Measurements from ENCODE around the gene NDUFAF2.

Gene NDUFAF2

DNA sequence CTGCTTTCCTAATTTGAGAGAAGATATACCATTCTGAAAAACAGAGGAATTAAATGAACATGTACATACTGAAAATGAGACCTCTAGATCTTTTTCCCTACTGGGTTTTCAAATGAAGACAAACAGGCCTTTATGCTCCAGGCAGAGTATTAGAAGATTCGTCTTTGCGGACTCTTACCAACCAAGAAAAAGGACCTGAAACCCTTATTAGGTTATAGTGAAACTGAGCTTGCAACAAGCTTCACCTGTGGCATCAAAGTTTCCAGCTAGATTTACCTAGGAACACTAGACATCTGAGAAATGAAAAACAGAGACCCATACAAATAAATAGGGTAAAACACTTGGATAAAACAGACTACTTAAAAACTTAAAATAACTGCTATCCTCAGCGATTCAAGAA is 171.0 kb downstream of the NDUFAF2 start:
- no peak for DNase-seq (ENCODE audit: extremely low read depth in 1 of 2, low read depth in 1 of 2)

DNA sequence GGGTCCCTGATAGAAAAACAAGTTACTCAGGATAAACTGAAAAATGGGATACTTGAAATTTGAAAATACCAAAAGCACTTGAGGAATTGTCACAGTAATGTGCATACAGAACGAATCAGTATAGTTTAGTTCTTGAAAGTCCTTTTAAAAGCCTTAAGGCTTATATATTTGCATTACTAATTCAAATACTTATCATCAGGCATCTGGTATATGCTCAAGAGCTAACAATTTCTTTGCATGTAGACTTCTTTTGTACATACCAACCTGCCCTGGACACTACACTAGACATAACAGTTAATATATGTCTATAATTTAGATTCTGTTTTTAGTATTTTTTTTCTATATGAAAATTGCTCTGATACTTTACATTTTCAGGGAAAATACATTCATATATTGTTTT is 174.1 kb downstream of the NDUFAF2 start:
- DNase-seq (ENCODE audit: extremely low read depth in 1 of 2, low read depth in 1 of 2): no peak

DNA sequence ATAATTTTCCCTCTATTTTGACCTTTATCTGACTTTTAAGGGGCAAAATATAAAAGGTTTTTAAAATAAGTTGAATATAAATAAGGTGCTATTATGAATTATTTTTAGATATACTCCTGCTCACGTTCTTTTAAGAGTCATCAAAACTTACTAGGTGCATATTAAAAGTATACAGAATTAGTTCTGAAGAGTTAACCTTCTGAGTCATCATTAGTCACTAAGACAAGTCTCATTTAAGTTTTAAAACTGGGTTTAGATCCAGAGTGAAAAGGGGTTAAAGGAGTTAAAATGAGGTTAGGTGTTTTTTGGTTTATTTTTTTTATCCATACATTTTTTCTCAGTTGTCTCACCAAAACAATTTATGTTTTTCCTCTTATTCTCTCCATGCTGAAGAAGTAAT is 175.5 kb downstream of the NDUFAF2 start:
- no peak for DNase-seq (ENCODE audit: extremely low read depth in 1 of 2, low read depth in 1 of 2)

DNA sequence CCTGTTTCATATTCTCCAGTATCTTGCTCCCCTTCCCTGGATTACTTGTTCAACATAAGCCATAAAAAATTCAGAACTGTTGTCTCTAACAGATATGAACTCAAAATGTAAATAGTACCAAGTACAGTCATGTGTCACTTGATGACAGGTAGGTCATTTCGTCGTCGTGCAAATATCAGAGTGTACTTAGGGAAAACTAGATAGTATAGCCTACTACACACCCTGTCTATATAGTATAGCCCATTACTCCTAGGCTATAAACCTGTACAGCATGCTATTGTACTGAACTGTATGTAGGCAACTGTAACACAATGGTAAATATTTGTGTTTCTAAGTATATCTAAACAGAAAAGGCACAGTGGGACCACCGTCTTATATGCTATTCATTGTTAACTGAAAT is 178.1 kb downstream of the NDUFAF2 start:
- DNase-seq (ENCODE audit: extremely low read depth in 1 of 2, low read depth in 1 of 2): no peak

DNA sequence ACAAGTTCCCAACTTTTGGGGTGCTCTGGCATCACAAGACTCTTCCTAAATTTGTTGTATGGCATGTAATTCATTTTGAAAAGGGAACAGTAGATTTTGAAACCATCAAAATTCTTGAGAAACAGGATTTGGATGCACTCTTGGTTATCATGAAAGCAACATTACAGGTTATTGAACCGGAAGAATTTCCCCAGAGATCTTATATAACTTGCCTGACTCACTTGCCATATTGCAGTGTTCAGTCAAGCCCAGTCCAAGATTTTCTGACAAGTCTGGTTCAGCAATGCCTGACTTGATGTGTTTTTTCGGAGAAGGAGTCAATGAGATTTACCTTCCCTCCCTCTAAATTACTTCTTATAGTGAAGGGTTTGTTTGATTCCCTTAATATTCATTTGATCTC is 185.3 kb downstream of the NDUFAF2 start:
- DNase-seq (ENCODE audit: extremely low read depth in 1 of 2, low read depth in 1 of 2): no peak

DNA sequence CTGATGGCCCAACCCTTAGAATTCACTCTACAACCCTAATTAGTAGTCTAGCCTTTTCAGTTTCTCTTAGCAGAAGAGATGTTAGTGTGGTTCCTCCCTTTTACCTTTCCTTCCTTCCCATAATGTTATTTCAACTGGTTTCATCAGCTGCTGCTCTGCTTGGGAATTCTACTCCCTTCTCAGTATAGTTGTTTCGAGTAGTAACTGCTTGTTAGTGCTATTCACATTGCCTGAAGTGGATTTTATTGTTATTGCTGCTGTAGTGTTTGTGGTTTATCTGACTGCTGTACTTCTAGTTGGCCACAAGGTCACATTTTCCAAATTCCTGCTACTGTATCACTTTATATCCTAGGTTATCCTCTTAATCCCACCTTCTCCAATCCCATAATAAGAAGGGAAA is 187.6 kb downstream of the NDUFAF2 start:
- no peak for DNase-seq (ENCODE audit: extremely low read depth in 1 of 2, low read depth in 1 of 2)

DNA sequence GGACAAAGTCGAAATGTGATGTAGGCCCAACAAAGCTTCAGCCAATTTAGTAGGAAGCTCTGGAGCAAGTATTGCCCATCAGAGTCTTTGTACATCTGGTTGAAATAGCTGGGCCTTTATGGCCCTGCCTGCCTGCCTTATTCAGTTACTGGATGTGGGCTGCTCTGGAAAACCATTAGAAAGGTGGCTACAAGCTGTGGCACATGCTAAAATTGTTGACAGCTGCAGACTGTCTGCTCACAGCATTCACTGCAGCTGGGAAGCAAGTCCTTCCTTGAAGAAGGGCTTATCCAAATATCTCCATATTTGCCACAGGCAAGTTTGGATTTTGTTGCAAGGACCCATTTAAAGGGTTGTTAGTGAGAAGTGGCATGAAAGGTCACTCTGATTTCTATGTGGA is 192.8 kb downstream of the NDUFAF2 start:
- DNase-seq (ENCODE audit: extremely low read depth in 1 of 2, low read depth in 1 of 2): no peak

DNA sequence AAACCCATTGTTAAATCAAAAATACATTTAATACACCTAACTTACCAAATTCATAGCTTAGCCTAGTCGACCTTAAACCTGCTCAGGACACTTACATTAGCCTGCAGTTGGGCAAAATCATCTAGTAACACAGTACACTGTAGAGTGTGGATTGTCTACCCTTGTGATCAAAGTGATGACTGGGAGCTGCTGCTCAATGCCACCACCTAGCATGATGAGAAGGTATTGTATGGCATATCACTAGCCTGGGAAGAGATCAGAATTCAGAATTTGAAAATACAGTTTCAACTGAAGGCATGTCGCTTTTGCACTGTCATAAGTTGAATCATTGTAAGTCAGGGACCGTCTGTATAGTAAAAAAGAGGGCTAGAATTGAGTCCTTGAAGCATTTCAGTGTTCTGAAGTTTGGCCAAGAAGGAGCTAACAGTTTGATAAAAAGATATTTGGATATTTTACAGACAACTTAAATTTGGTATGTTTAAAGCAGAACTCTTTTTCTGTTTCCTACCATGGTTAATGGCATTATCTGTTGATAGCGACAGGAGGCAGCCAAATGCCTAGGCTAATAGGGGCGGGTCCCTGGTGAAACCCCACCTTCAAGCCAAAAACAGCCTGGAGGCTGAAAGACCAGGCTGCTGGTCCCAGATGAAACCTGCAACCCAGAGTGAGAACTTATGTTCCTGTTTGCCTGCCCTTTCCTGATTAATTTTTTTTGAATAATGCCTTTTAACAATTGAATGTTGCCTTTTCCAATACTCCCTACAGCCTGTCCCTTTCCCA is 194.3 kb downstream of the NDUFAF2 start:
- DNase-seq (ENCODE audit: extremely low read depth in 1 of 2, low read depth in 1 of 2): no peak

DNA sequence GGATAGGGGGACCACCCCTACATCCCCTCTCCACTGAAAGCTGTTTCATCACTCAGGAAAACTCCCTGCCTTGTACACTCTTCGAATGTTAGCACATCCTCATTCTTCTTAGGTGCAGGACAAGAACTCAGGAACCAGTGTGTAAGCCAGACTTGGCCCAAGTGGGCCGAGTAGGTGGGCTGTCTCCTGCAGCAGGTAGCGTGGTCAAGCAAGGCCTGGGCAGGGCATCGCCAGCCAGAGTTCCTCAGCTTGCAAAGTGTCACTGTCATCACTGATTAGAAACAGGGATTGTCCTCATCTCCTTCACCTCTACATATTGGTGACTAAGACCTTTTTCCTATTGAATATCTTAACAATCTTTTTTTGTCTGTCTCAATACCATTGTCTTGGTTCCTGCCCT is 194.9 kb downstream of the NDUFAF2 start:
- no peak for DNase-seq (ENCODE audit: extremely low read depth in 1 of 2, low read depth in 1 of 2)

DNA sequence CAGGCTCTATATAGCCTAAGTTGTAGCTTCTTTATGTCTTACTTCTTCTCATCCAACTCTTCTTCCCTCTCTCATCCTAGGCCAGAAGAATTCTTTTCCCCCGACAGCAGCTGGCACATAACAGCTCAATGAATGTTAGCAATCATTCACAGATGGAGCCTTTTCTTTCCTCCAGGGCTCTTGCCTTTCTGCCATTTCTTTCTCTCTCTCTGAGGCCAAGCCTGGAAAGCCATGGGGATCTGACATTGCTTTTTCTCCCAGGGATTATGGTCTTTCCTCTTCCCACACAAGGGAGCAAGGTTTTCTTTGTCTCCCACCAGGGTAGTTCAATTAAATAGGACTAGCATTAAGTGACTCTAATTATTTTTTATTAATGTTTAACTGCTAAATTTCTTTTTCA is 196.8 kb downstream of the NDUFAF2 start:
- DNase-seq (ENCODE audit: extremely low read depth in 1 of 2, low read depth in 1 of 2): no peak

DNA sequence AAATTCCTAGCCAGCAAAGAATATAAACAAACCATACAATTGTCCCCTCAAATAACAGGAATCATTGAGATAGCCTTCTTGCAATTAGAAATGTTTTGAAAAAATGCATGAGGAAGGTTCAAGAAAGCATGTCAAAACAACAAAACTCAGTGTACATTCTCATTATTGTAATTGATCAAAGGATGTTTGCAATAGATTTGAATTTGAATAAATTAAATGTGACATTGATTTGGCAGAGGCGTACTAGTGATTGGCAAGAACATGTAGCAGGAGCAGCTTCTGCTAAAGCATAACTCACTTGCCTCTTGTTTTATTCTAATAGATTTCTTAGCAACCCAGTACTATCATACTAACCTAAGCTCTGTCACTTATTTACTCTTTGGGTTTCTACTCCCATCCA is 197.4 kb downstream of the NDUFAF2 start:
- DNase-seq (ENCODE audit: extremely low read depth in 1 of 2, low read depth in 1 of 2): no peak

DNA sequence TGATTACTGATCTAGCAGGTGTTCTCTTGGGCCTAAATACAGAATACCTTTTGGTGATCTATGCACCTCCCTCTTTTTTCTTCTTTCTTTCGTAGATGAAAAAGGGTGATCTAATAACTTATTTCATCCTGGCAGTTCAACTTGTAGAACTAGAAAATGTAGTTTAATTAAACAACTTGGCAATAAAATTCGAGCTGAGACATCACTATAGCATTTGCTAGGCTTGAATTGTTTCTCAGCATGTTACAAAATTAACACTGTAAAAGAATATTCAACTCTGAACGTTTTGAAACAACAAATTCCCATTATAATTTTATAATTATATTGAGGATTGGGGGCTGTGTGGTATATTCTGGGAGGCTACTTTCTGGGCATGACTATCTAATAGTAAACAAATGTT is 197.8 kb downstream of the NDUFAF2 start:
- no peak for DNase-seq (ENCODE audit: extremely low read depth in 1 of 2, low read depth in 1 of 2)

DNA sequence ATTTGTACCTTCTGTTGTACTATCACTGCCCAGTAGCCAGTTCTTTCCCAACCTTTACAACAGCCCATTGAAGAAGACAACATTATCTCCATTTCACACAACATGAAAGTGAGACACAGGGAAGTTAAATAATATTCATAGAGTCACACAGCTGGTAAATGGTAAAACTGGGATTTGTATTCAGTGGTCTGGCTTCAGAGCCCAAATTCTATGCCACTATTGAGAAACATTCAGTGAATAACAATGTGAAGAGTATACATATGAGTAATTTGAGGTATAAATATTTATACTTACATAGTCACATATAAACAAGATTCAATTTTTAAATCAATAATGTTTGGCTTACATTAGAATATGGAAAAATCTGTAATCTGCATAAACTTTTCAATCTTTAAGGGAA is 203.5 kb downstream of the NDUFAF2 start:
- DNase-seq (ENCODE audit: extremely low read depth in 1 of 2, low read depth in 1 of 2): no peak

DNA sequence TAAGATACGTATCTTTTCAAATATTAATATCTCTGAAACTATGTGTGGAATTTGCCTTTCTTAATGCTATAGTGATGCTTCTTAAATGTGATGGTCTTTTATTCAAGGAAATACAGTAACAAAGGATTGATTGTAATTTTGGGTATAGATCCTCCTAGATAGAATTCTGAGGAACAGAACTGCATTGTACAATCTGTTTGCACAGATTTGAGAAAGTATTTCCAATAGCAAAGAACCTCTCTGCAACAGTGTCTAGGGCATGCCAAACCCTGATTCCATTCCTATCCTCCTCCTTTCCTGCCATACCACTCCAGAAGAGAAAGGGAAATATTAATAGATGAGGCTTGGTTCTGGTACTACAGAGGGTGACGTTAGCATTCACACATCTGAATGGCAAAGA is 206.9 kb downstream of the NDUFAF2 start:
- no peak for DNase-seq (ENCODE audit: extremely low read depth in 1 of 2, low read depth in 1 of 2)

DNA sequence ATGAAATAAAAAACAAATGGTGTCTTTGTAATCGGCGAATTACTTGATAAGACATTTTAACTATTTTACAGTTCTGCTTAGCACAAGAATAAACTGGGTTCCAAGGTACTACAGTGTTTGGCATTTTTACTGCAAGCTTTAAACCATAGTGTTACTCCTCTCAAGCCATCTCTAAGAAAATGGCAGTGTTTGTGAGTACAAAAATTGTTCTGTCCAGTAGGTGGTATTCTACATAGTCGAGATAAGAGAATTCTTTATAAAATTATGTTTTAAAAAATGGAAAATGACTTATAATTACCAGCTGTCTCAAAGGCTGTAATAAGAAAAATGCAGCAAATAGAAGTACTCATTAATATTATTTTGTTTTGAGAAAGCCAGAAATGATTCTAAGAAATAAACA is 214.1 kb downstream of the NDUFAF2 start:
- no peak for DNase-seq (ENCODE audit: extremely low read depth in 1 of 2, low read depth in 1 of 2)

DNA sequence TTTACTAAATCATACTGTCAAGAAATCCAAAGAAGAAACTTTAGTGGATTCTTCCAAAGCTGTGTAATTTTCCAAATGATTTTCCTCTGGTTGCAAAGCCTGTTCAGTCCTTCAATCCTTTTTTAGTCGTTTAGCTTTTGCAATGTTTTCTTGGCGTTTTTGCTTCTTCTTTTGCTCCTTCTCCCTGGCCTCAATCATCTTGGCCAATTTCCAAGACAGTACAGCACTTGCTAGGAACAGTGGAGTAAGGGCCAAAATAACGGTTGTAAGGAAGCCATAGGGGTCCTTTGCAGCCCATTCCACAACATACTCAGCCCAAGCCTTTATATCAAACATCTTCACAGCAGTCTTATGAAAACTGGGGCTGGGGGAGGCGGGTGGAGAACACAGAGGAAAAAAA is 214.8 kb downstream of the NDUFAF2 start:
- no peak for DNase-seq (ENCODE audit: extremely low read depth in 1 of 2, low read depth in 1 of 2)

DNA sequence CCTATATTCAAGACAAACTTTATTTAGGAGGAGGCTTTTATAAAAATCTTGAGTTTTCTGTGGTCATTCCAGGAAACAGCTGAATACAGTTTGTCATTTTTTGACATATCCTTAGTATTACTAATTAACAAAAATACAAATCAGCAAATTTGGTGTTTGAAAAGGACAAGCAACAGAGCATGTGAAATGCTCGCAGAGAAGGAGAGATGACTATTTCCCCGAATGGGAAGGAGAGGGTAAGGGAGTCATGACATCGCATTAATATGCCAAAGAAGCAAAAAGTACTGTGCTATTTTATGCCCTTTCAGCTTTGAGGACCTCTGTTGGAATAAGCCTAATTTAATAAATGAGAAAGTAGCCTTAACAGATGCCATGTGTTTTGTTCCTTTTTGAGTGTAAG is 215.5 kb downstream of the NDUFAF2 start:
- DNase-seq (ENCODE audit: extremely low read depth in 1 of 2, low read depth in 1 of 2): no peak

DNA sequence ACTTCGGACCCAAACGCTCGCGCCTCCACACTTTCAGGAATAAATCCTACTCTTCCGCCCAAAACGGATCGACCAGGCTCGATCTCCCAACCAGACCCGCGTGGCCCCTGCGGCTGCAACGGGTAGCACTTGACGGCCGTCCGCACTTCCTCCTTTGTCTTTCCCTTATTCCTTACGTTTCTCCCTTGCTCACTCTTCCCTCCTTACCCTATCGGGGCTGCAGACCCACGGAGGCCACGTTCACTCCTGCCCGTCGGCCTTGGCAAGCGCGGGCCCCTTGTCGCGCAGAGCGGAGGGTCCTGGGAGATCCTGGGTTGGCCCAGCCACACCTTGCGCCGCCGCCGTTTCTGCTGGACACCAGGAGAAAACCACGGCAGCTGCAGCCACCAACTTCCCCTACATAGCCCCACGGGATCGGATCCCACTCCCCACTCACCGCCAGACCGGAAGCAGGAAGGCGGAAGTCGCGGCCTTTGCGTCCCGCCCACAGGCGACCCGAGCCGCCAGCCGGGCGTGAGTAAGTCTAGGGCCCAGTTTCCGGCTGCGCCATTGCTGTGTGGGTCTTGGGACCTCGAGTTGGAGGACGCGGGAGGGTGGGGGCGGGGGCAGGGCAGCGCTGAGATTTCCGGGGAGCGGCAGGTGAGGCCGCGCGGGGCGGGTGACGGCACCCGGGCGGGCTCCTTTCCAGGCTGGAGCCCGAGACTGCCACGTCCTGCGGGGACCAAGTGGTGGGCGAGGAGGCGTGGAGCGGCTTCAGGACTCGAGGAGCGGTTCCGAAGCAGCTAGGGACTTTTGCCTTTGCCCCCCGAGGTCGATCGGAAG is 217.2 kb downstream of the NDUFAF2 start, which contains the start of gene SMIM15:
TSS of gene SMIM15 (minus strand) at position 459 of the 822 bp plus-strand sequence. CDS start 2,297 bp downstream, outside the sequence.
- DNase-seq (ENCODE audit: extremely low read depth in 1 of 2, low read depth in 1 of 2): peak; percentile 60 to 80

DNA sequence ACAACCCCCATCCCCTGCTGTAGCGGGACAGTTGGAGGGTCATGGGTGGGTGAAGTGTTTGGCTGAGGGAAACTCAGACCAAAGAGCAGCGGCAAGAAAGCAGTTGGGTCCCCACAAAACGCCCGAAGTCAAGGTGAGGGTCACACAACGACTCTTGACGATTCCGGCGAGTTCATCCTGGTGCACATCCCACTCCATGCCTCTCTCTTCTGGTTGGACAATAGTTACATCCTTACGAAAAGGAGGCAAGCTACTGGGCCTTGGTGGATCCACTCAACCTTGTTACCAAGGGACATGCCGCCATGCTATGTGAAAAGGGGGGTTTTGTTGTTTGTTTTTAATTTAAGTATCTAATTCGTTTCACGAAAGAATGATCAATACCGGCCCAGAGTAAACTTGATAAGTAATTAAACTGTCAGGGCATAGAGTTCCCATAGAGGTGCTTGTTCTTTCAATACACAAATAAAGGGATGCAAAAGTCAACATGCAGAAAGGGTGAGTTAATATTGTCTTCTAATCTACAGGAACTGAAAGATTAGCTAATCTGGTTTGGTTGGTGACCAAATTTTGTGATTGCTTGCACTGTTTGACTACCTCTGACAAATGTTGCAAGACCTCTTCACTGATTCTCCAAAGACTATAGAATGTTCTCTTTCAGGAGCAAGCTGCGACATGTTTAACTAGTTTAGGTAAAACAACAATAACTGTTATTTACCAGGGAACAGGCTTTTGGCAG is 218.0 kb downstream of the NDUFAF2 start:
- DNase-seq (ENCODE audit: extremely low read depth in 1 of 2, low read depth in 1 of 2): no peak

DNA sequence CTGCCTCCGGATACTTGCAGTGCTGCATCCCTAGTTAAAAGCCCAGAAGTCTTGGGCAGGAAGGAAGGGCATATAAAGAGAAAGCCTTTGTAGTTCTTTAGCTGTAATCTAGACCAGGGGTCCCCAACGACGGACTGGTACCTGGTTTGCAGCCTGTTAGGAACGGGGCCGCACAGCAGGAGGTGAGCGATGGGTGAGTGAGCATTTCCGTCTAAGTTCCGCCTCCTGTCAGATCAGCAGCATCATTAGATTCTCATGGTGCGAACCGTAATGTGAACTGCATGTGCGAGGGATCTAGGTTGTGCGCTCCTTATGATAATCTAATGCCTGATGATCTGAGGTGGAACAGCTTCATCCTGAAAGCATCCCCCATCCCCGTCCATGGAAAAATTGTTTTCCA is 218.9 kb downstream of the NDUFAF2 start:
- no peak for DNase-seq (ENCODE audit: extremely low read depth in 1 of 2, low read depth in 1 of 2)

DNA sequence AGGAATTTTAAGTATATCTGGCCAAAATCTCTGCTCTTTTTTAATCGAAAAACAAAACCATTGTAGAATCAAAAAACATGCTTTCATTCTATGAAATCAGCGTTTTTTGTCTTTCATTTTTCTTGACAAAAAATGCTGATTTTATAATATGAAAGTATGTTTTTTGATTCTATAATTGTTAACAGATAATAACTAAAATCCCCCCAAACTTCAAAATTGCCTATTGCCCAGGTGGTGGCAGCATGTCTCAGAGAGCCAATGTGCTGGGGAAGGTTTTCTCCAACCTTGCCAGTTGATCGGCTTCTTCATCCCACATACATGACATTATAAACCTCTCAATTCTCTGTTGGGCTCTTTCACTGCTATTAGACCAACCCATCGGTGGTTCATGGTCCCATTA is 222.4 kb downstream of the NDUFAF2 start:
- no peak for DNase-seq (ENCODE audit: extremely low read depth in 1 of 2, low read depth in 1 of 2)

DNA sequence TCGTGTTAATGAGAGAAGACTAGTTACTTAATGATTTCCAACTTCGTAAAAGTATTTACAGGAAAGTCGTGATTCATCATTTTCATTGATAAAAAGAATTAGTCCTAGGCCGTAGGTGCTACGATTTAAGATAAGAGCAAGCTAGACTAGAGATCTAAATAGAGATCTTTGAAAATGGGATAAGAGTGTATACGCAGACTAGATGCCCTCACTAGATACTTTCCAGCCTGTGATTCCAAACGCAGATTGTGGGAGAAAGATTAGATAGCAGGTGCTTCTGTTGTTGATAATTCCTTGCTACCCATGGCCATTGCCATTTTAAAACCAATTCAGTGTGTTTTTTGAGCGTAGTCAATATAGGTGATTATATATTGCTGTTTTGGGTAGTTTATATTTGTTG is 223.9 kb downstream of the NDUFAF2 start:
- DNase-seq (ENCODE audit: extremely low read depth in 1 of 2, low read depth in 1 of 2): no peak
